ENCODE data around the gene CEP70. TPM values are rescaled to one million over a fixed set of nuclear protein-coding genes. Genes with fewer than 3 reads are reported as not detected.
A peak's percentile ranks its signal among the peaks of the same experiment; 100 is the strongest.

The CEP70 gene
- total RNA-seq, 4 donors from 2014 or later = 25.5 to 54.4 (median 39.0) TPM

DNA sequence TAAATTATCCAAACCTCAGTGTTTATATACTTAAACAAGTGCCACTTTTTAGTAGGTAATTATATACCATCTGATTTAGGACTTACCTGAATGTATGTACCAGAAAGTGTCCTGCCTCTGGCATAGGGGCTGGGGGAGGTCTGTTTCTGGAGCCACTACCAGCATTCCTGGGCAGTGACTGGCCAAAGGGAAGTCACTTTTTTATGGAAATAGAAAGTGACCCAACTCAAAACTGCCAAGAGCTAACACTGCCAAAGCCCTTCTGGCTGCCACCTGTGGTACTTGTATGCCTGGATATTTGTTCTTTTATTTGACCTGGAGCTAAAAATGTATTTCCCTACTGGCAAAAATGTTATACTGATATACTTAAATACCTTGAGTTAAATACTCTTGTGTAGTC, 116.9 kb downstream of the CEP70 start:
- DNase-seq (ENCODE audit: extremely low spot score) = no peak
- intact Hi-C loops (cut with DNase I) = no loop called here
- Histone ChIP-seq H3K4me3 (no peak overlapping the region), H3K36me3 (no peaks in the 10 kb centered on the region), H3K4me1 (no peaks in the 10 kb centered on the region), H3K27ac (replicated peaks in 1 of 4) (no peak overlapping the region), H3K9me3 (no peaks in the 10 kb centered on the region), H3K27me3 (no peaks in the 10 kb centered on the region)
- TF ChIP-seq, protein P1, sequence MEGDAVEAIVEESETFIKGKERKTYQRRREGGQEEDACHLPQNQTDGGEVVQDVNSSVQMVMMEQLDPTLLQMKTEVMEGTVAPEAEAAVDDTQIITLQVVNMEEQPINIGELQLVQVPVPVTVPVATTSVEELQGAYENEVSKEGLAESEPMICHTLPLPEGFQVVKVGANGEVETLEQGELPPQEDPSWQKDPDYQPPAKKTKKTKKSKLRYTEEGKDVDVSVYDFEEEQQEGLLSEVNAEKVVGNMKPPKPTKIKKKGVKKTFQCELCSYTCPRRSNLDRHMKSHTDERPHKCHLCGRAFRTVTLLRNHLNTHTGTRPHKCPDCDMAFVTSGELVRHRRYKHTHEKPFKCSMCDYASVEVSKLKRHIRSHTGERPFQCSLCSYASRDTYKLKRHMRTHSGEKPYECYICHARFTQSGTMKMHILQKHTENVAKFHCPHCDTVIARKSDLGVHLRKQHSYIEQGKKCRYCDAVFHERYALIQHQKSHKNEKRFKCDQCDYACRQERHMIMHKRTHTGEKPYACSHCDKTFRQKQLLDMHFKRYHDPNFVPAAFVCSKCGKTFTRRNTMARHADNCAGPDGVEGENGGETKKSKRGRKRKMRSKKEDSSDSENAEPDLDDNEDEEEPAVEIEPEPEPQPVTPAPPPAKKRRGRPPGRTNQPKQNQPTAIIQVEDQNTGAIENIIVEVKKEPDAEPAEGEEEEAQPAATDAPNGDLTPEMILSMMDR (IDR thresholded peaks at IDR 0.05) = no peak
- TF ChIP-seq EP300 (IDR thresholded peaks at IDR 0.05) (no peak), POLR2A (IDR thresholded peaks at IDR 0.05; ENCODE audit: low read depth) (no peak), POLR2AphosphoS5 (IDR thresholded peaks at IDR 0.05) (no peak)

DNA sequence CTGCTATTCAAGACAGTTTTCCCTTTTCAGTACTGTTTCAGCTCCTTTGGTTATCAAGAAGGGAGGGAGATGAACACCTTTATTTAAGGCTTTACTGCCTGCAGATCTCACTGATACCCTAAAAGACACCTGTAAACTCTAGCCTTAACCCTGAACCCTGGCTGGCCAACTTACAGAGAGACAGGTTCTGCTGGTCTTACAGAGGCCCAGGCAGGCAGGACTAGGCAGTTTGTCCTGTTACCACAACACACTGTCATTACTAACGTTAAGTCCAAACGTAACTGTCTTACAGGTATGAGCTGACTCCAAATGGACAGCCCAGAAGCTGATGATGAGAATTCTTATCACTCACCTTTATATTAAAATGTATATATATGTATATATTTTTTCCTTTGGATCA, 117.5 kb downstream of the CEP70 start:
- intact Hi-C loops (cut with DNase I) = no loop called here

DNA sequence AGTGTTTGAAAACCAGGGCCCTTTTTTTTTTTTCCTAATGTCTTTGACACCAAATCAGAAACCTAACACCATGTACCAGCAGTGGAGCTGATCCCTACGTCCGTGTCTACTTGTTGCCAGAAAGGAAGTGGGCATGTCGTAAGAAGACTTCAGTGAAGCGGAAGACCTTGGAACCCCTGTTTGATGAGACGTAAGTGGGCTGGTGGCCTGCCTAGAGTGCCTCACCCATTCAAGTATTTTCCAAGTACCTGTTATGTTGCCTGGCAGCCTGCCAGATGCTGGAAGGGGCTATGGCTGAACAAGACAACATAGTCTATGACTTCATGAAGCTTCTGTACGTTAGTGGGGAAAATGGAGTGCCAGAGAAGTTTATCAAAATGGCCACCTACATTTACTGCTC, 119.9 kb downstream of the CEP70 start:
- intact Hi-C loops (cut with DNase I) = no loop called here

More for the DNA sequence above, 117.5 kb downstream of the CEP70 start:
- DNase-seq (ENCODE audit: extremely low spot score) = no peak
- Histone ChIP-seq H3K27me3 (no peaks in the 10 kb centered on the region), H3K36me3 (no peaks in the 10 kb centered on the region), H3K27ac (replicated peaks in 1 of 4) (no peak overlapping the region), H3K4me1 (no peaks in the 10 kb centered on the region), H3K9me3 (no peaks in the 10 kb centered on the region), H3K4me3 (no peak overlapping the region)
- TF ChIP-seq EP300 (IDR thresholded peaks at IDR 0.05) (no peak), POLR2A (IDR thresholded peaks at IDR 0.05; ENCODE audit: low read depth) (no peak), POLR2AphosphoS5 (IDR thresholded peaks at IDR 0.05) (no peak)
- TF ChIP-seq, protein P1 (IDR thresholded peaks at IDR 0.05) = no peak
- 90% methylated on average over 2 of the region's 2 CpGs for WGBS

DNA sequence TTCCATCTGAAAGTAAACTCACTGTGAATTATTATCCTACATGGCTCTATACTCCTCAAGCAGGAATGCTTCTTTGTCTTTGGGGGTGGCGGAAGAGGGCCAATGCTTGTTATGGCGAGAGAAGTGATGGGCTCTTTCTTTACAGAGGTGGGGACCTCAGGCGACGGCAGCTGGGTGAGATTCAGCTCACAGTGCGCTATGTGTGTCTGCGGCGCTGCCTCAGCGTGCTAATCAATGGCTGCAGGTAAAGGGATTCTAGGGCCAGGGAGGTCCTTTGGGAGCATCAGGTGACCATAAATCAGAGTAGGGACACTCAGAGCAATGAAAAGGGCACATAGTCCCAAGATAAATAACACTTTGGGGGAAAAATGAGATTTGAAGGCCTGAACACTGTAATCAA, 120.7 kb downstream of the CEP70 start:
- WGBS = 97% methylated on average over 8 of the region's 8 CpGs
- Histone ChIP-seq H3K27ac (replicated peaks in 1 of 4) (no peak overlapping the region), H3K4me3 (no peak overlapping the region), H3K36me3 (no peaks in the 10 kb centered on the region), H3K9me3 (no peaks in the 10 kb centered on the region), H3K4me1 (no peaks in the 10 kb centered on the region), H3K27me3 (no peaks in the 10 kb centered on the region)
- TF ChIP-seq EP300 (IDR thresholded peaks at IDR 0.05) = no peak
- DNase-seq (ENCODE audit: extremely low spot score) = peak; percentile 31
- intact Hi-C loops (cut with DNase I) = no loop called here

More for the DNA sequence above, 119.9 kb downstream of the CEP70 start:
- H3K27me3 ChIP-seq = no peaks in the 10 kb centered on the region
- no peak overlapping the region for H3K4me3 ChIP-seq
- TF ChIP-seq POLR2AphosphoS5 (IDR thresholded peaks at IDR 0.05) = no peak
- TF ChIP-seq POLR2A (IDR thresholded peaks at IDR 0.05; ENCODE audit: low read depth) = no peak
- no peak for TF ChIP-seq EP300 (IDR thresholded peaks at IDR 0.05)
- TF ChIP-seq, protein P1 (IDR thresholded peaks at IDR 0.05) = no peak
- no peaks in the 10 kb centered on the region for H3K36me3 ChIP-seq
- no peaks in the 10 kb centered on the region for H3K4me1 ChIP-seq
- H3K9me3 ChIP-seq = no peaks in the 10 kb centered on the region
- DNase-seq (ENCODE audit: extremely low spot score) = no peak
- no peak overlapping the region for H3K27ac ChIP-seq (replicated peaks in 1 of 4)
- 81% methylated on average over 6 of the region's 6 CpGs for WGBS

DNA sequence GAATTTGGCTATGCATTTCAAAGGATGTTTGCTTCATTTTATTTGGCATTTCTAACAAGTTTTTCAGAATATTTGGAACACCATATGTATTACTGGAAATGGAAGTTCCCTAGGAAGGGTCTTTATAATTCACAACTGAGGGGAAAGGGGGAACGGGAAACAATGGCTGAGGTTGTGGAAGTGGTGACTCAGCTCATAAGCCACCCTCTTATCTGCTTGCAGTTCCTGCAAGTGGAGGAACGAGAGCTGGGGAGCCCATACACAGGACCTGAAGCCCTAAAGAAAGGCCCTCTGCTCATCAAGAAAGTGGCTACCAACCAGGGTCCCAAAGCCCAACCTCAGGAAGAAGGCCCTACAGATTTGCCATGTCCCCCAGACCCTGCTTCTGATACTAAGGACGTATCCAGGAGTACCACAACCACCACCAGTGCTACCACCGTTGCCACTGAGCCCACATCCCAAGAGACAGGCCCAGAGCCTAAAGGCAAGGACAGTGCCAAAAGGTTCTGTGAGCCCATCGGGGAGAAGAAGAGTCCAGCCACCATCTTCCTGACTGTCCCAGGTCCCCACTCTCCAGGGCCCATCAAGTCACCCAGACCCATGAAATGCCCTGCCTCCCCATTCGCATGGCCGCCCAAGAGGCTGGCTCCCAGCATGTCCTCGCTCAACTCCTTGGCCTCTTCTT, 121.8 kb downstream of the CEP70 start:
- Histone ChIP-seq H3K36me3 (no peaks in the 10 kb centered on the region), H3K4me1 (no peaks in the 10 kb centered on the region), H3K9me3 (no peaks in the 10 kb centered on the region), H3K4me3 (no peak overlapping the region), H3K27me3 (no peaks in the 10 kb centered on the region), H3K27ac (replicated peaks in 1 of 4) (no peak overlapping the region)
- DNase-seq (ENCODE audit: extremely low spot score) = no peak
- WGBS = 87% methylated on average over 8 of the region's 8 CpGs
- TF ChIP-seq EP300 (IDR thresholded peaks at IDR 0.05) = no peak
- no peak for TF ChIP-seq POLR2AphosphoS5 (IDR thresholded peaks at IDR 0.05)
- no peak for TF ChIP-seq POLR2A (IDR thresholded peaks at IDR 0.05; ENCODE audit: low read depth)
- TF ChIP-seq, protein P1 (IDR thresholded peaks at IDR 0.05) = no peak
- intact Hi-C loops (cut with DNase I) = no loop called here
